HEK293 (cell line): ENCODE data around the gene EME2.

Experiments
- CTCF ChIP-seq: fragments of 450-650 bp; formaldehyde crosslinking; IDR thresholded peaks from 2 replicates; pipeline ENCODE4 v1.5.1; 2016; ENCODE audit warnings: missing biosample characterization, missing genetic modification characterization
- REPIN1 ChIP-seq: fragments of 450-650 bp; formaldehyde crosslinking; IDR thresholded peaks from 2 replicates; pipeline ENCODE4 v1.5.1; 2017; ENCODE audit warnings: missing biosample characterization, missing genetic modification characterization, low read depth
- ZNF146 ChIP-seq: fragments of 450-650 bp; formaldehyde crosslinking; IDR thresholded peaks from 2 replicates; pipeline ENCODE4 v1.5.1; 2016; ENCODE audit warnings: missing biosample characterization, missing genetic modification characterization
- ZNF660 ChIP-seq: fragments of 450-650 bp; IDR thresholded peaks from 2 replicates; pipeline ENCODE4 v1.5.1; 2018; ENCODE audit warnings: missing biosample characterization, mild to moderate bottlenecking, missing genetic modification characterization
- ZNF747 ChIP-seq: fragments of 450-650 bp; formaldehyde crosslinking; IDR thresholded peaks from 2 replicates; pipeline ENCODE4 v1.5.1; 2016; ENCODE audit warnings: missing biosample characterization, missing genetic modification characterization

- TF ChIP-seq ZNF747 (no peak), CTCF (no peak), ZNF660 (tag by site-specific recombination) (no peak), REPIN1 (tag by site-specific recombination) (no peak), ZNF146 (tag by site-specific recombination) (no peak)
These were observed 13.8 kb downstream of the EME2 start for GRCh38 chr16:1786242-1787055.
